Stimulated activated CD8-positive, alpha-beta memory T cell treated with anti-CD3 and anti-CD28 coated beads, Interleukin-12 subunit alpha, Interleukin-12 subunit beta, amount 100 ng/mL, for 1 hour (primary cell): ENCODE measurements around the gene PEG3.

ENCODE experiments used
- DNase-seq: peaks from one replicate; pipeline ENCODE4 v3.0.0-alpha.2; 2020; ENCODE audit warnings: low read depth

The PEG3 gene

GRCh38 chr19:56838909-56839651 lies 1.4 kb downstream of the PEG3 start:
- no peak for DNase-seq

GRCh38 chr19:56838024-56838908 lies 2.3 kb downstream of the PEG3 start:
- DNase-seq = no peak

GRCh38 chr19:56837492-56838023 lies 3.0 kb downstream of the PEG3 start:
- DNase-seq = no peak

- DNase-seq = no peak
Measured at GRCh38 chr19:56837004-56837403, 3.5 kb downstream of the PEG3 start.

- DNase-seq = no peak
Measured at GRCh38 chr19:56836059-56836458, 4.5 kb downstream of the PEG3 start.

- no peak for DNase-seq
Measured at GRCh38 chr19:56835401-56835800, 5.1 kb downstream of the PEG3 start.

GRCh38 chr19:56834564-56835375 lies 5.8 kb downstream of the PEG3 start:
- DNase-seq = no peak

- DNase-seq = no peak
Measured at GRCh38 chr19:56832352-56832928, 8.1 kb downstream of the PEG3 start.

- DNase-seq = no peak
Measured at GRCh38 chr19:56831255-56831654, 9.3 kb downstream of the PEG3 start.

GRCh38 chr19:56829596-56829995 lies 10.9 kb downstream of the PEG3 start:
- no peak for DNase-seq

GRCh38 chr19:56827708-56828107 lies 12.8 kb downstream of the PEG3 start:
- DNase-seq = no peak

GRCh38 chr19:56823956-56824355 lies 16.6 kb downstream of the PEG3 start:
- DNase-seq = no peak

- no peak for DNase-seq
Measured at GRCh38 chr19:56823417-56823816, 17.1 kb downstream of the PEG3 start.

GRCh38 chr19:56822755-56823154 lies 17.8 kb downstream of the PEG3 start:
- DNase-seq = no peak

GRCh38 chr19:56821675-56822074 lies 18.9 kb downstream of the PEG3 start:
- DNase-seq = no peak

GRCh38 chr19:56821209-56821608 lies 19.3 kb downstream of the PEG3 start:
- DNase-seq = no peak

- no peak for DNase-seq
Measured at GRCh38 chr19:56819166-56819565, 21.4 kb downstream of the PEG3 start.

- no peak for DNase-seq
Measured at GRCh38 chr19:56814656-56815055, 25.9 kb downstream of the PEG3 start.

GRCh38 chr19:56813531-56813930 lies 27.0 kb downstream of the PEG3 start:
- DNase-seq = no peak

- no peak for DNase-seq
Measured at GRCh38 chr19:56811480-56811879, 29.0 kb downstream of the PEG3 start.

GRCh38 chr19:56810260-56810659 lies 30.3 kb downstream of the PEG3 start:
- no peak for DNase-seq
